ENCODE results near the gene STK40.

- TF ChIP-seq CTCF (IDR thresholded peaks at IDR 0.05; ENCODE audit: low read depth, low read length) = no peak
- no peak for TF ChIP-seq EZH2phosphoT487 (IDR thresholded peaks at IDR 0.05; ENCODE audit: low read depth)
Measured at GRCh38 chr1:36425791-36426190, 40.1 kb upstream of the STK40 start.
